Transverse colon (tissue), 4 donors: ENCODE measurements around the gene IARS2. TPM values are rescaled to one million over a fixed set of nuclear protein-coding genes. Genes with fewer than 3 reads are reported as not detected.
"Not testable (repeated sequence)": the region's sequence is repeated elsewhere in the genome, so short reads cannot be mapped to it uniquely, and the experiment has no call there.

ENCODE experiments used
- DNase-seq: peaks from one replicate; pipeline ENCODE4 v3.0.0-alpha.2; 2019
- H3K27ac ChIP-seq, 4 donors: fragments of 200-600 bp; sonication (generic); 2 replicates each; pipeline ENCODE4 v1.5.1; 2016 to 2018; ENCODE audit warnings: inconsistent platforms in 4 of 4
- H3K27me3 ChIP-seq: fragments of 200-600 bp; sonication (generic); 2 replicates; pipeline ENCODE4 v1.5.1; 2017; ENCODE audit warnings: inconsistent platforms
- H3K36me3 ChIP-seq, 4 donors: fragments of 200-600 bp; sonication (generic); 2 replicates each; pipeline ENCODE4 v1.5.1; 2017 to 2019; ENCODE audit warnings: inconsistent platforms in 4 of 4
- H3K4me1 ChIP-seq, 4 donors: fragments of 200-600 bp; sonication (generic); 2 replicates each; pipeline ENCODE4 v1.5.1; 2017 to 2020; ENCODE audit warnings: inconsistent platforms in 4 of 4
- H3K4me3 ChIP-seq, 4 donors: fragments of 200-600 bp; sonication (generic); 1 replicate in 1 of 4; 2 replicates in 3 of 4; pipeline versions ENCODE4 v1.5.1 to v1.6.1; 2017 to 2019; ENCODE audit warnings: inconsistent platforms in 4 of 4
- H3K9me3 ChIP-seq, 2 donors: fragments of 200-600 bp; sonication (generic); 2 replicates each; pipeline ENCODE4 v1.5.1; 2017 to 2019; ENCODE audit warnings: inconsistent platforms in 2 of 2
- CTCF ChIP-seq, 5 experiments: fragments of 200-600 bp in 3 of 5; fragments of 450-650 bp in 2 of 5; sonication (generic) in 3 of 5; IDR thresholded peaks; 1 replicate in 2 of 5; 2 replicates in 3 of 5; pipeline ENCODE4 v1.5.1; 2016 to 2017; ENCODE audit warnings: antibody characterized with exemption in 5 of 5, inconsistent platforms in 3 of 5, mild to moderate bottlenecking in 2 of 5, moderate library complexity in 1 of 5
- EP300 ChIP-seq: sonication (generic); formaldehyde crosslinking; IDR thresholded peaks from one replicate; pipeline ENCODE4 v1.6.1; 2017; ENCODE audit warnings: antibody characterized with exemption, low read depth
- POLR2A ChIP-seq: fragments of 450-650 bp; IDR thresholded peaks from one replicate; pipeline ENCODE4 v1.6.1; 2016; ENCODE audit warnings: antibody characterized with exemption, mild to moderate bottlenecking, moderate library complexity
- POLR2AphosphoS5 ChIP-seq, 3 donors: sonication (generic); formaldehyde crosslinking; IDR thresholded peaks; one replicate each; pipeline ENCODE4 v1.6.1; 2016; ENCODE audit warnings: antibody characterized with exemption in 3 of 3
- WGBS, 2 donors: methylation state at CpG; one replicate each; pipeline ENCODE4 v1.1.5; 2018; ENCODE audit warnings: low coverage in 1 of 2; 5-methylcytosine and 5-hydroxymethylcytosine counted together
- in situ Hi-C, 4 donors: fragments of 200-750 bp; cut with MboI; loops; one replicate each; pipeline versions ENCODE4 v1.15.0 to v1.15.1; 2017; ENCODE audit warnings: low sequenced_read_pairs in 3 of 4, low pct_ligation_motif_present in 1 of 4, low pct_unique_long_range_greater_than_20kb in 1 of 4
- intact Hi-C: fragments of 100-400 bp; cut with DNase I; formaldehyde crosslinking; loops from one replicate; pipeline ENCODE4 v1.15.1; 2023; ENCODE audit warnings: low total_unique reads
- total RNA-seq, 4 donors: library from RNA; depleted of rRNA; stranded (reverse); fragments of >200 nt; gene quantifications; one replicate each; pipeline ENCODE4 v1.1.0, GENCODE V29; 2016

Gene IARS2
- total RNA-seq, 4 donors from 2014 or later: 46.2 to 87.0 (median 70.8) TPM

GRCh38 chr1:220166853-220167252 is 72.9 kb downstream of the IARS2 start:
- DNase-seq: no peak
- Histone ChIP-seq H3K27ac (no peak overlapping the region), H3K27me3 (no peaks in the 10 kb centered on the region), H3K4me1 (peaks cover 0 to 6% (median 0%) of the 10 kb centered on the region in 4 donors), H3K9me3 (no peaks in the 10 kb centered on the region), H3K36me3 (peaks cover 0 to 57% (median 26%) of the 10 kb centered on the region in 4 donors), H3K4me3 (no peak overlapping the region)
- in situ Hi-C loops (no loop called here), intact Hi-C loops (no loop called here)
- TF ChIP-seq POLR2A: no peak
- TF ChIP-seq POLR2AphosphoS5 (IDR thresholded peaks at IDR 0.05): no peak
- no peak for TF ChIP-seq EP300
- TF ChIP-seq CTCF (IDR thresholded peaks at IDR 0.05): no peak
- WGBS, 2 donors: 83 to 96% methylated on average over 3 to 4 of the region's 4 CpGs

- 92 to 100% methylated on average over 4 of the region's 4 CpGs for WGBS, 2 donors
- DNase-seq, H3K4me3 ChIP-seq, H3K27me3 ChIP-seq, H3K27ac ChIP-seq, intact Hi-C loops, H3K9me3 ChIP-seq, H3K4me1 ChIP-seq, in situ Hi-C loops: not testable (repeated sequence)
- H3K36me3 ChIP-seq: peaks cover 0 to 63% (median 22%) of the 10 kb centered on the region in 4 donors
These were observed 76.0 kb downstream of the IARS2 start for GRCh38 chr1:220169887-220170286.

DNA sequence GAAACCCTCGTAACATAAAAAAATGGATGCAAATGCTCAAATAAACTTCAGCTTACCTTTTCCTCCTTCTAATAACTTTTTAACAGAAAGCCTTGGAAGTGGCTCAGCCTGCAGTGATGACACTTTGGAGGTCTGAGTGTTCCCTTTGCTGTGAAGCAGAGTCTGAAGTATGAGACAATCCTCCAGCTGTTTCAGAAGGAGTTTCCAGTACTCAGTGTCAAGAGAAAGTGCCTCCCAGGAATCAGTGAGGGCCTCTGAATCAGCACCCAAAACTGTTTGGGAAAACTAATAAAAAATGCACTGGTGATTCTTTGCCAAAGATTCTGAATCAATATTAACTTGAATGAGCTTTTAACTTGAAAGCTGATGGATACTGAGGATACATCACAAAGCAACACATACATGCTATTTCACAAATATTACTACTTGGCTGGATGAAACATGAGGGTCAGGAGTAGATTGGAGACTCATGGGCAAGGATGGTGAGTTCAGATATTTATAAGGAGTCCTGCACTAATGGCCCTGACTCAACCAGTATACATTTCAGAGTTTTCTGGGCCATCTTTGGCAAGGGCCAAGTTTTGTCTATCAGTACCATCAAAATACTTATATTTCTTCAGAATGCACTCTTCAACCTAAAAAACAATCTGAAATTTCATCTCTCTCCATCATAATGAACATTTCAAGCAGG is 77.0 kb downstream of the IARS2 start:
- Histone ChIP-seq H3K4me1 (no peaks in the 10 kb centered on the region), H3K4me3 (no peak overlapping the region), H3K27ac (no peak overlapping the region), H3K9me3 (no peaks in the 10 kb centered on the region), H3K36me3 (peaks cover 0 to 55% (median 22%) of the 10 kb centered on the region in 4 donors), H3K27me3 (no peaks in the 10 kb centered on the region)
- no peak for DNase-seq
- 94 to 95% methylated on average over 1 of the region's 1 CpG for WGBS, 2 donors
- intact Hi-C loops (no loop called here), in situ Hi-C loops (no loop called here)
- TF ChIP-seq EP300 (no peak), POLR2AphosphoS5 (IDR thresholded peaks at IDR 0.05) (no peak), POLR2A (no peak), CTCF (IDR thresholded peaks at IDR 0.05) (no peak)

GRCh38 chr1:220176540-220176939 is 82.6 kb downstream of the IARS2 start:
- TF ChIP-seq EP300 (no peak), CTCF (IDR thresholded peaks at IDR 0.05) (no peak), POLR2AphosphoS5 (IDR thresholded peaks at IDR 0.05) (no peak), POLR2A (no peak)
- no peak overlapping the region for H3K27ac ChIP-seq
- peaks cover 0 to 27% (median 3%) of the 10 kb centered on the region in 4 donors for H3K36me3 ChIP-seq
- H3K9me3 ChIP-seq: no peaks in the 10 kb centered on the region
- H3K4me1 ChIP-seq: no peaks in the 10 kb centered on the region
- in situ Hi-C loops: no loop called here
- no peak for DNase-seq
- WGBS, 2 donors: 100% methylated on average over 1 of the region's 1 CpG; no CpG with 5 or more reads in 1 of the 2 donors
- intact Hi-C loops: no loop called here
- no peaks in the 10 kb centered on the region for H3K27me3 ChIP-seq
- no peak overlapping the region for H3K4me3 ChIP-seq

DNA sequence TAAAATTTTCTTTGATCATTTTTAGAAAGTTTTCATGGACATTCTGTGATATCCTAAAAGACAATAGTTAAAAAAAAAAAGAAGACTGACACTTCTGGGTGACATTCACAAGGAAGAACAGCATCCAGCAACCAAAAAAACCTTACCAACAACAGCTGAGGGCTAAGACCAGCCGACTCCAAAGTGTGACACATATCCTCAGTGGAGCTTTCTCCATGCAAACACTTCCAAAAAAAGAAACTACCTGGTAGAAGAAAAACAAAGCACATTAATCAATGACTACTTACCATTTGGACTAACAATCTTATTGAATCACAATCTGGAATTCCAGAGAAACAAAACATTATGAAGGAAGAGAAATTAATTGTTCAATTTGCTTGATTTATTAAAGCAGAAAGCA is 88.2 kb downstream of the IARS2 start:
- no peak for TF ChIP-seq POLR2AphosphoS5 (IDR thresholded peaks at IDR 0.05)
- no peak for TF ChIP-seq POLR2A
- no peak for TF ChIP-seq CTCF (IDR thresholded peaks at IDR 0.05)
- no peak for TF ChIP-seq EP300
- Histone ChIP-seq H3K36me3 (peaks cover 0 to 48% (median 7%) of the 10 kb centered on the region in 4 donors), H3K27me3 (no peaks in the 10 kb centered on the region), H3K27ac (no peak overlapping the region), H3K4me1 (no peaks in the 10 kb centered on the region), H3K9me3 (no peaks in the 10 kb centered on the region), H3K4me3 (no peak overlapping the region)
- intact Hi-C loops: no loop called here
- DNase-seq: no peak
- 83 to 94% methylated on average over 1 of the region's 1 CpG for WGBS, 2 donors
- in situ Hi-C loops: no loop called here
